GM18519 (cell line): ENCODE measurements around the gene METRN.
A peak's percentile ranks its signal among the peaks of the same experiment; 100 is the strongest.
"Not testable (repeated sequence)": the region's sequence is repeated elsewhere in the genome, so short reads cannot be mapped to it uniquely, and the experiment has no call there.

Experiments used
- ATAC-seq: cut with Tn5 transposase; IDR thresholded peaks from one replicate; pipeline ENCODE4 v1.9.1; 2021; ENCODE audit warnings: mild to moderate bottlenecking, moderate library complexity; ENCODE audit not compliant: unreplicated experiment, low FRiP score

METRN gene

GRCh38 chr16:707062-707538, 7.8 kb upstream of the METRN start:
- ATAC-seq: no peak

GRCh38 chr16:708019-708418, 6.9 kb upstream of the METRN start:
- no peak for ATAC-seq

GRCh38 chr16:708959-709358, 6.0 kb upstream of the METRN start:
- no peak for ATAC-seq

GRCh38 chr16:709566-710499, 5.1 kb upstream of the METRN start:
- no peak for ATAC-seq

- no peak for ATAC-seq
Observed at GRCh38 chr16:710500-711075, 4.3 kb upstream of the METRN start.

- ATAC-seq: no peak
Observed at GRCh38 chr16:711084-711483, 3.8 kb upstream of the METRN start.

GRCh38 chr16:711548-712320, 3.2 kb upstream of the METRN start:
- ATAC-seq: no peak

- ATAC-seq: not testable (repeated sequence)
Observed at GRCh38 chr16:712740-713250, 2.1 kb upstream of the METRN start.

- no peak for ATAC-seq
Observed at GRCh38 chr16:714079-714478, 839 bp upstream of the METRN start.

- ATAC-seq: no peak
Observed at GRCh38 chr16:715477-716199, 720 bp downstream of the METRN start.

GRCh38 chr16:716200-716568, 1.3 kb downstream of the METRN start:
- ATAC-seq: no peak

GRCh38 chr16:716768-717325, 1.9 kb downstream of the METRN start:
- no peak for ATAC-seq

GRCh38 chr16:717450-718245, 2.7 kb downstream of the METRN start:
- ATAC-seq: no peak

GRCh38 chr16:718389-718788, 3.5 kb downstream of the METRN start:
- no peak for ATAC-seq

- ATAC-seq: no peak
Observed at GRCh38 chr16:718922-719321, 4.0 kb downstream of the METRN start.

- no peak for ATAC-seq
Observed at GRCh38 chr16:719815-720446, 5.0 kb downstream of the METRN start.

GRCh38 chr16:720447-720989, 5.6 kb downstream of the METRN start:
- no peak for ATAC-seq

- peak; percentile 46 for ATAC-seq
Observed at GRCh38 chr16:720990-721764, 6.3 kb downstream of the METRN start, which contains the start of gene ANTKMT. Gene ANTKMT, plus strand, starts transcription at chr16:721146. Its CDS starts 129 bp downstream, at chr16:721275.
